DOHH2 (cell line): ENCODE measurements around the gene LEPR.

ENCODE experiments used
- H3F3A ChIP-seq: fragments of 200-600 bp; sonication (generic), shearing (Covaris generic); 2 replicates; pipeline ENCODE4 v1.6.0; 2016; ENCODE audit warnings: antibody characterized with exemption, mild to moderate bottlenecking; ENCODE audit not compliant: control insufficient read depth, insufficient read depth
- H3K27ac ChIP-seq: fragments of 200-600 bp; sonication (generic); 2 replicates; pipeline ENCODE4 v1.5.1; 2014; ENCODE audit warnings: low read depth, mild to moderate bottlenecking, low read length, moderate library complexity
- H3K27me3 ChIP-seq: fragments of 200-600 bp; sonication (generic); 2 replicates; pipeline ENCODE4 v1.6.1; 2014; ENCODE audit warnings: mild to moderate bottlenecking, low read length, mixed read lengths; ENCODE audit not compliant: control insufficient read depth
- H3K36me3 ChIP-seq: fragments of 200-600 bp; sonication (generic); 2 replicates; pipeline ENCODE4 v1.6.1; 2014; ENCODE audit warnings: mild to moderate bottlenecking, low read length, moderate library complexity, mixed read lengths; ENCODE audit not compliant: control insufficient read depth
- H3K4me1 ChIP-seq: fragments of 200-600 bp; sonication (generic); 2 replicates; pipeline ENCODE4 v1.6.1; 2014; ENCODE audit warnings: mild to moderate bottlenecking, low read length, mixed read lengths; ENCODE audit not compliant: control insufficient read depth
- H3K4me2 ChIP-seq: fragments of 200-600 bp; sonication (generic); 2 replicates; pipeline ENCODE4 v1.6.0; 2014; ENCODE audit warnings: mild to moderate bottlenecking, low read length, moderate library complexity
- H3K4me3 ChIP-seq: fragments of 200-600 bp; sonication (generic); 2 replicates; pipeline ENCODE4 v1.5.1; 2014; ENCODE audit warnings: mild to moderate bottlenecking, low read length, mixed read lengths
- H3K79me2 ChIP-seq: fragments of 200-600 bp; sonication (generic); 2 replicates; pipeline ENCODE4 v1.6.1; 2014; ENCODE audit warnings: mild to moderate bottlenecking, low read length, mixed read lengths; ENCODE audit not compliant: control insufficient read depth
- H3K9me2 ChIP-seq: fragments of 200-600 bp; sonication (generic); replicated peaks from 2 replicates; pipeline ENCODE4 v1.6.1; 2014; ENCODE audit warnings: mild to moderate bottlenecking, low read length, mixed read lengths; ENCODE audit not compliant: control insufficient read depth
- H3K9me3 ChIP-seq: fragments of 200-600 bp; sonication (generic); 2 replicates; pipeline ENCODE4 v1.6.1; 2014; ENCODE audit warnings: antibody characterized with exemption, low read length, mixed read lengths; ENCODE audit not compliant: control insufficient read depth, insufficient read depth
- H4K20me1 ChIP-seq: fragments of 200-600 bp; sonication (generic); 2 replicates; pipeline ENCODE4 v1.6.0; 2014; ENCODE audit warnings: low read depth, mild to moderate bottlenecking, antibody characterized with exemption, low read length, moderate library complexity; ENCODE audit not compliant: control insufficient read depth, insufficient read depth
- CTCF ChIP-seq: fragments of 200-600 bp; sonication (generic); IDR thresholded peaks from one replicate; pipeline ENCODE4 v1.5.1; 2014; ENCODE audit warnings: antibody characterized with exemption, mild to moderate bottlenecking, low read depth, low read length; ENCODE audit not compliant: poor library complexity, severe bottlenecking
- EZH2phosphoT487 ChIP-seq: fragments of 200-600 bp; sonication (generic); IDR thresholded peaks from 2 replicates; pipeline ENCODE4 v1.6.1; 2017; ENCODE audit warnings: borderline replicate concordance, mild to moderate bottlenecking, antibody characterized with exemption, low read length, moderate library complexity, mixed read lengths

The LEPR gene

GRCh38 chr1:65393347-65393746 is 27.1 kb upstream of the LEPR start:
- no peak overlapping the region for H3K4me2 ChIP-seq
- H4K20me1 ChIP-seq = no peaks in the 10 kb centered on the region
- no peaks in the 10 kb centered on the region for H3F3A ChIP-seq
- H3K36me3 ChIP-seq = no peaks in the 10 kb centered on the region
- no peaks in the 10 kb centered on the region for H3K27me3 ChIP-seq
- H3K27ac ChIP-seq = no peak overlapping the region
- no peak overlapping the region for H3K4me3 ChIP-seq
- H3K9me3 ChIP-seq = no peaks in the 10 kb centered on the region
- H3K9me2 ChIP-seq = no peaks in the 10 kb centered on the region
- no peaks in the 10 kb centered on the region for H3K79me2 ChIP-seq
- TF ChIP-seq CTCF (no peak), EZH2phosphoT487 (no peak)
- no peaks in the 10 kb centered on the region for H3K4me1 ChIP-seq

- no peaks in the 10 kb centered on the region for H3K36me3 ChIP-seq
- H3K4me3 ChIP-seq = no peak overlapping the region
- H3K79me2 ChIP-seq = no peaks in the 10 kb centered on the region
- TF ChIP-seq EZH2phosphoT487 (no peak), CTCF (no peak)
- H3K27ac ChIP-seq = no peak overlapping the region
- no peaks in the 10 kb centered on the region for H3K9me3 ChIP-seq
- H3K27me3 ChIP-seq = no peaks in the 10 kb centered on the region
- no peaks in the 10 kb centered on the region for H3K9me2 ChIP-seq
- H4K20me1 ChIP-seq = no peaks in the 10 kb centered on the region
- no peaks in the 10 kb centered on the region for H3F3A ChIP-seq
- no peaks in the 10 kb centered on the region for H3K4me1 ChIP-seq
- no peak overlapping the region for H3K4me2 ChIP-seq
These were observed 26.5 kb upstream of the LEPR start for GRCh38 chr1:65393928-65394327.

GRCh38 chr1:65395887-65396612 is 24.4 kb upstream of the LEPR start:
- H3K27ac ChIP-seq = no peak overlapping the region
- no peaks in the 10 kb centered on the region for H3K79me2 ChIP-seq
- H4K20me1 ChIP-seq = no peaks in the 10 kb centered on the region
- no peaks in the 10 kb centered on the region for H3K4me1 ChIP-seq
- TF ChIP-seq EZH2phosphoT487 = no peak
- no peak for TF ChIP-seq CTCF
- no peaks in the 10 kb centered on the region for H3F3A ChIP-seq
- no peak overlapping the region for H3K4me3 ChIP-seq
- no peaks in the 10 kb centered on the region for H3K9me2 ChIP-seq
- H3K36me3 ChIP-seq = no peaks in the 10 kb centered on the region
- H3K9me3 ChIP-seq = no peaks in the 10 kb centered on the region
- no peak overlapping the region for H3K4me2 ChIP-seq
- H3K27me3 ChIP-seq = no peaks in the 10 kb centered on the region
